ENCODE results near the gene DPEP2NB.
"Not testable (repeated sequence)": the region's sequence is repeated elsewhere in the genome, so short reads cannot be mapped to it uniquely, and the experiment has no call there.

DPEP2NB gene

GRCh38 chr16:67996666-67997065 lies 19.0 kb downstream of the DPEP2NB start:
- no peak for TF ChIP-seq EZH2phosphoT487 (IDR thresholded peaks at IDR 0.05; ENCODE audit: borderline replicate concordance, low read length)
- TF ChIP-seq, protein P1, sequence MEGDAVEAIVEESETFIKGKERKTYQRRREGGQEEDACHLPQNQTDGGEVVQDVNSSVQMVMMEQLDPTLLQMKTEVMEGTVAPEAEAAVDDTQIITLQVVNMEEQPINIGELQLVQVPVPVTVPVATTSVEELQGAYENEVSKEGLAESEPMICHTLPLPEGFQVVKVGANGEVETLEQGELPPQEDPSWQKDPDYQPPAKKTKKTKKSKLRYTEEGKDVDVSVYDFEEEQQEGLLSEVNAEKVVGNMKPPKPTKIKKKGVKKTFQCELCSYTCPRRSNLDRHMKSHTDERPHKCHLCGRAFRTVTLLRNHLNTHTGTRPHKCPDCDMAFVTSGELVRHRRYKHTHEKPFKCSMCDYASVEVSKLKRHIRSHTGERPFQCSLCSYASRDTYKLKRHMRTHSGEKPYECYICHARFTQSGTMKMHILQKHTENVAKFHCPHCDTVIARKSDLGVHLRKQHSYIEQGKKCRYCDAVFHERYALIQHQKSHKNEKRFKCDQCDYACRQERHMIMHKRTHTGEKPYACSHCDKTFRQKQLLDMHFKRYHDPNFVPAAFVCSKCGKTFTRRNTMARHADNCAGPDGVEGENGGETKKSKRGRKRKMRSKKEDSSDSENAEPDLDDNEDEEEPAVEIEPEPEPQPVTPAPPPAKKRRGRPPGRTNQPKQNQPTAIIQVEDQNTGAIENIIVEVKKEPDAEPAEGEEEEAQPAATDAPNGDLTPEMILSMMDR (IDR thresholded peaks at IDR 0.05; ENCODE audit: low read depth, low read length, poor library complexity, severe bottlenecking) = no peak
- Histone ChIP-seq H3K79me2 (ENCODE audit: control insufficient read depth, low read length) (no peaks in the 10 kb centered on the region), H3K4me2 (ENCODE audit: low read length) (no peak overlapping the region), H3K27ac (ENCODE audit: low read depth, low read length) (no peak overlapping the region), H4K20me1 (ENCODE audit: control insufficient read depth, insufficient read depth, low read depth, low read length) (no peaks in the 10 kb centered on the region), H3K4me3 (ENCODE audit: low read length) (no peak overlapping the region), H3K4me1 (ENCODE audit: control insufficient read depth, low read length) (peaks cover 35% of the 10 kb centered on the region), H3K36me3 (ENCODE audit: control insufficient read depth, low read length) (no peaks in the 10 kb centered on the region), H3K9me3 (ENCODE audit: control insufficient read depth, insufficient read depth, low read length) (no peaks in the 10 kb centered on the region), H3K9me2 (replicated peaks; ENCODE audit: control insufficient read depth, low read length) (no peaks in the 10 kb centered on the region), H3K27me3 (ENCODE audit: control insufficient read depth, low read length) (no peaks in the 10 kb centered on the region), H3F3A (ENCODE audit: control insufficient read depth, insufficient read depth) (no peaks in the 10 kb centered on the region; the same call in 1 of the 2 replicates)

- H3K79me2 ChIP-seq (ENCODE audit: control insufficient read depth, low read length) = no peaks in the 10 kb centered on the region
- H3F3A ChIP-seq (ENCODE audit: control insufficient read depth, insufficient read depth) = no peaks in the 10 kb centered on the region; the same call in 1 of the 2 replicates
- H3K4me3 ChIP-seq (ENCODE audit: low read length) = no peak overlapping the region
- H3K36me3 ChIP-seq (ENCODE audit: control insufficient read depth, low read length) = no peaks in the 10 kb centered on the region
- TF ChIP-seq, protein P1 (IDR thresholded peaks at IDR 0.05; ENCODE audit: low read depth, low read length, poor library complexity, severe bottlenecking) = no peak
- TF ChIP-seq EZH2phosphoT487 (IDR thresholded peaks at IDR 0.05; ENCODE audit: borderline replicate concordance, low read length) = no peak
- H3K9me2 ChIP-seq (replicated peaks; ENCODE audit: control insufficient read depth, low read length) = no peaks in the 10 kb centered on the region
- no peak overlapping the region for H3K4me2 ChIP-seq (ENCODE audit: low read length)
- peaks cover 32% of the 10 kb centered on the region for H3K4me1 ChIP-seq (ENCODE audit: control insufficient read depth, low read length)
- no peaks in the 10 kb centered on the region for H3K27me3 ChIP-seq (ENCODE audit: control insufficient read depth, low read length)
- no peaks in the 10 kb centered on the region for H3K9me3 ChIP-seq (ENCODE audit: control insufficient read depth, insufficient read depth, low read length)
- no peaks in the 10 kb centered on the region for H4K20me1 ChIP-seq (ENCODE audit: control insufficient read depth, insufficient read depth, low read depth, low read length)
- no peak overlapping the region for H3K27ac ChIP-seq (ENCODE audit: low read depth, low read length)
These were observed 20.3 kb downstream of the DPEP2NB start for GRCh38 chr16:67995423-67995822.

- H3K4me3 ChIP-seq (ENCODE audit: low read length); H3K9me2 ChIP-seq (replicated peaks; ENCODE audit: control insufficient read depth, low read length); H3K27me3 ChIP-seq (ENCODE audit: control insufficient read depth, low read length); H3K9me3 ChIP-seq (ENCODE audit: control insufficient read depth, insufficient read depth, low read length); H3K36me3 ChIP-seq (ENCODE audit: control insufficient read depth, low read length); H4K20me1 ChIP-seq (ENCODE audit: control insufficient read depth, insufficient read depth, low read depth, low read length); H3K79me2 ChIP-seq (ENCODE audit: control insufficient read depth, low read length); H3F3A ChIP-seq (ENCODE audit: control insufficient read depth, insufficient read depth); H3K27ac ChIP-seq (ENCODE audit: low read depth, low read length): not testable (repeated sequence)
- Histone ChIP-seq H3K4me1 (ENCODE audit: control insufficient read depth, low read length) (peaks cover 18% of the 10 kb centered on the region), H3K4me2 (ENCODE audit: low read length) (peak overlapping the region; percentile 76; the same call in 1 of the 2 replicates)
These were observed 21.7 kb downstream of the DPEP2NB start for GRCh38 chr16:67994040-67994408.

DNA sequence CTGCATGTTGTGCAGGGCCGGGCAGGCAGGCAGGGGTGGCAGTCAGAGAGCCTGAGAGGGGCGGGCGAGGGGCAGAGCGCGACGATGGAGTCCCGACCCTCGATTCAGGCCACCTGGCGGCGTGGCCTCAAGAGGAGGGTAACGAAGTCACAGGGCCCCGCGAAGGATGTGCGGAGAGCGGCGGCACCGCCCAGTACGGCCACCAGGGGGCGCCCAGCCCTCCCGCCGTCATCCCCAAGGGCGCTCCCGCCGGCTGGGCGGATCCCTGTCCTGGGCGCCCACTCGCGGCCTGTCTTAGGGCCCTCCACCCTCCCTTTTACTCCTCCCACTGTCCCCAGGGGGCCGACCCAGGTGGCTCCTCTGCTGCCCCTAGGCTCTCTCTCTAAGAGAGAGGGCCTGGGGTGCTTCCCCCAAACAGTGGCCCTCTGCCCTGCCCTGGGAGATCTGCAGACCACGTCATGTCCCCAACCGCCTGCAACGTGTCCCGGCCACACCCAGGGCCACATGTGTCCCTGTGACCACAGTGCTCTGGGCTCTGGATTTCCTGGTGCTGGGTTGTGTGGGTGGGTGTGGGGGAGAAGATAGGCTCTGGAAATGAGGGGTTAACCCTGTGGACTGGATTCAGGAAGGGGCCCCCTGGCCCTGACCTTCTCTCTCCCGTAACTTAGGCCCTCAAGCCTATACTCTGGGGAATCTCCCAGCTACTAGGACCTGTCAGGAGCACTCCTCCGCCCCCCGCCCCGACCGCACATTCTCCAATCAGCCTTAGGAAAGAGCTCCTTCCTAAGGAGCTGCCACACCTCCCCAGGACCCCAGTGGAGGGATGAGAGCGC lies 22.3 kb downstream of the DPEP2NB start:
- Histone ChIP-seq H3K4me2 (ENCODE audit: low read length) (peak overlapping the region; percentile 76), H3K4me1 (ENCODE audit: control insufficient read depth, low read length) (peaks cover 16% of the 10 kb centered on the region), H3K27me3 (ENCODE audit: control insufficient read depth, low read length) (no peaks in the 10 kb centered on the region), H3K79me2 (ENCODE audit: control insufficient read depth, low read length) (no peaks in the 10 kb centered on the region), H4K20me1 (ENCODE audit: control insufficient read depth, insufficient read depth, low read depth, low read length) (no peaks in the 10 kb centered on the region), H3K9me3 (ENCODE audit: control insufficient read depth, insufficient read depth, low read length) (no peaks in the 10 kb centered on the region), H3F3A (ENCODE audit: control insufficient read depth, insufficient read depth) (no peaks in the 10 kb centered on the region; the same call in 1 of the 2 replicates), H3K36me3 (ENCODE audit: control insufficient read depth, low read length) (no peaks in the 10 kb centered on the region), H3K9me2 (replicated peaks; ENCODE audit: control insufficient read depth, low read length) (no peaks in the 10 kb centered on the region), H3K27ac (ENCODE audit: low read depth, low read length) (no peak overlapping the region), H3K4me3 (ENCODE audit: low read length) (peak overlapping the region; percentile 59)
- no peak for TF ChIP-seq EZH2phosphoT487 (IDR thresholded peaks at IDR 0.05; ENCODE audit: borderline replicate concordance, low read length)
- TF ChIP-seq, protein P1 (IDR thresholded peaks at IDR 0.05; ENCODE audit: low read depth, low read length, poor library complexity, severe bottlenecking) = peak; percentile 97

Measured in DOHH2 (cell line).